ENCODE measurements around the gene DOCK2. TPM values are rescaled to one million over a fixed set of nuclear protein-coding genes. Genes with fewer than 3 reads are reported as not detected.

Gene DOCK2
- total and polyA plus RNA-seq, 2 donors = 34.6 to 99.4 TPM

- H3K27ac ChIP-seq (ENCODE audit: low read depth in 1 of 2, low read length in 1 of 2) = no peak overlapping the region
- WGBS = 99% methylated on average over 1 of the region's 1 CpG
Observed at GRCh38 chr5:169922474-169922873, 285.4 kb downstream of the DOCK2 start.

GRCh38 chr5:169923988-169924387, 286.9 kb downstream of the DOCK2 start:
- Histone ChIP-seq H3K4me3 (ENCODE audit: low read length in 2 of 2) (no peak overlapping the region), H3K9me3 (ENCODE audit: control insufficient read depth in 2 of 2, insufficient read depth in 1 of 2, low read length in 1 of 2) (no peaks in the 10 kb centered on the region), H3K27me3 (ENCODE audit: control insufficient read depth in 2 of 2, insufficient read depth in 1 of 2, low read length in 1 of 2) (no peaks in the 10 kb centered on the region), H3K4me1 (ENCODE audit: control insufficient read depth in 2 of 2, insufficient read depth in 2 of 2, low read length in 2 of 2) (no peaks in the 10 kb centered on the region), H3K27ac (ENCODE audit: low read depth in 1 of 2, low read length in 1 of 2) (no peak overlapping the region), H3K36me3 (ENCODE audit: control insufficient read depth in 2 of 2, insufficient read depth in 2 of 2, low read length in 1 of 2) (peaks cover 4 to 5% of the 10 kb centered on the region in 2 donors)
- no peak for DNase-seq (ENCODE audit: low read depth in 6 of 9, low spot score in 9 of 9)
- WGBS = 91% methylated on average over 1 of the region's 1 CpG

More at GRCh38 chr5:169922474-169922873, 285.4 kb downstream of the DOCK2 start:
- Histone ChIP-seq H3K4me1 (ENCODE audit: control insufficient read depth in 2 of 2, insufficient read depth in 2 of 2, low read length in 2 of 2) (no peaks in the 10 kb centered on the region), H3K27me3 (ENCODE audit: control insufficient read depth in 2 of 2, insufficient read depth in 1 of 2, low read length in 1 of 2) (no peaks in the 10 kb centered on the region), H3K4me3 (ENCODE audit: low read length in 2 of 2) (no peak overlapping the region), H3K36me3 (ENCODE audit: control insufficient read depth in 2 of 2, insufficient read depth in 2 of 2, low read length in 1 of 2) (peaks cover 0 to 5% of the 10 kb centered on the region in 2 donors), H3K9me3 (ENCODE audit: control insufficient read depth in 2 of 2, insufficient read depth in 1 of 2, low read length in 1 of 2) (no peaks in the 10 kb centered on the region)
- no peak for DNase-seq (ENCODE audit: low read depth in 6 of 9, low spot score in 9 of 9)

DNA sequence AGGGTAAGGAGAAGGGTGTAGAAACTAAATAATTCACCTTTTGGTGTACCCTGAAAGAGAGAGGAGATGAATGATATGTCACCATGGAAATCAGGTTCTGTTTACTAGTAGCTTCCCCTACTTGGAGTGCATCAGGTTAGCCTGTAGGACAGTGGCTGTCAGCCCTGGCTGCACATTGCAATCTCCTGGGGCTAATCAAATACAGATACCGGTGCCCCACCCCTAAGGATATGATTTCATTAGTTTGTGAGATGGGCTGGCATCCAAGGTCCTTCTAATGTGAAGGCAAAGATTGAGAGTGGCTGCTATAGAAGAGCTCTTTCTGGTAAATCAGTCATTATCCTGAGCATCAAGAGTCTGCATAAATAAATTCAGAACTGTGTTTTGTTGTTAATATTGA, 296.1 kb downstream of the DOCK2 start:
- H3K36me3 ChIP-seq (ENCODE audit: control insufficient read depth in 2 of 2, insufficient read depth in 2 of 2, low read length in 1 of 2) = peaks cover 9 to 19% of the 10 kb centered on the region in 2 donors
- no peak overlapping the region for H3K4me3 ChIP-seq (ENCODE audit: low read length in 2 of 2)
- H3K27ac ChIP-seq (ENCODE audit: low read depth in 1 of 2, low read length in 1 of 2) = no peak overlapping the region
- DNase-seq (ENCODE audit: low read depth in 6 of 9, low spot score in 9 of 9) = no peak
- 91% methylated on average over 1 of the region's 1 CpG for WGBS
- H3K4me1 ChIP-seq (ENCODE audit: control insufficient read depth in 2 of 2, insufficient read depth in 2 of 2, low read length in 2 of 2) = peaks cover 0 to 6% of the 10 kb centered on the region in 2 donors
- H3K27me3 ChIP-seq (ENCODE audit: control insufficient read depth in 2 of 2, insufficient read depth in 1 of 2, low read length in 1 of 2) = no peaks in the 10 kb centered on the region
- H3K9me3 ChIP-seq (ENCODE audit: control insufficient read depth in 2 of 2, insufficient read depth in 1 of 2, low read length in 1 of 2) = no peaks in the 10 kb centered on the region

- no peaks in the 10 kb centered on the region for H3K9me3 ChIP-seq (ENCODE audit: control insufficient read depth in 2 of 2, insufficient read depth in 1 of 2, low read length in 1 of 2)
- no peak overlapping the region for H3K27ac ChIP-seq (ENCODE audit: low read depth in 1 of 2, low read length in 1 of 2)
- H3K4me1 ChIP-seq (ENCODE audit: control insufficient read depth in 2 of 2, insufficient read depth in 2 of 2, low read length in 2 of 2) = peaks cover 0 to 6% of the 10 kb centered on the region in 2 donors
- WGBS = 93% methylated on average over 7 of the region's 7 CpGs
- H3K36me3 ChIP-seq (ENCODE audit: control insufficient read depth in 2 of 2, insufficient read depth in 2 of 2, low read length in 1 of 2) = peaks cover 9 to 16% of the 10 kb centered on the region in 2 donors
- H3K27me3 ChIP-seq (ENCODE audit: control insufficient read depth in 2 of 2, insufficient read depth in 1 of 2, low read length in 1 of 2) = no peaks in the 10 kb centered on the region
- no peak overlapping the region for H3K4me3 ChIP-seq (ENCODE audit: low read length in 2 of 2)
- no peak for DNase-seq (ENCODE audit: low read depth in 6 of 9, low spot score in 9 of 9)
Observed at GRCh38 chr5:169933616-169934015, 296.5 kb downstream of the DOCK2 start.

GRCh38 chr5:169934990-169935389, 297.9 kb downstream of the DOCK2 start:
- H3K27ac ChIP-seq (ENCODE audit: low read depth in 1 of 2, low read length in 1 of 2) = no peak overlapping the region
- DNase-seq (ENCODE audit: low read depth in 6 of 9, low spot score in 9 of 9) = no peak
- H3K27me3 ChIP-seq (ENCODE audit: control insufficient read depth in 2 of 2, insufficient read depth in 1 of 2, low read length in 1 of 2) = no peaks in the 10 kb centered on the region
- 81% methylated on average over 7 of the region's 7 CpGs for WGBS
- no peak overlapping the region for H3K4me3 ChIP-seq (ENCODE audit: low read length in 2 of 2)
- H3K4me1 ChIP-seq (ENCODE audit: control insufficient read depth in 2 of 2, insufficient read depth in 2 of 2, low read length in 2 of 2) = peaks cover 0 to 6% of the 10 kb centered on the region in 2 donors
- H3K36me3 ChIP-seq (ENCODE audit: control insufficient read depth in 2 of 2, insufficient read depth in 2 of 2, low read length in 1 of 2) = peaks cover 9 to 16% of the 10 kb centered on the region in 2 donors
- no peaks in the 10 kb centered on the region for H3K9me3 ChIP-seq (ENCODE audit: control insufficient read depth in 2 of 2, insufficient read depth in 1 of 2, low read length in 1 of 2)

DNA sequence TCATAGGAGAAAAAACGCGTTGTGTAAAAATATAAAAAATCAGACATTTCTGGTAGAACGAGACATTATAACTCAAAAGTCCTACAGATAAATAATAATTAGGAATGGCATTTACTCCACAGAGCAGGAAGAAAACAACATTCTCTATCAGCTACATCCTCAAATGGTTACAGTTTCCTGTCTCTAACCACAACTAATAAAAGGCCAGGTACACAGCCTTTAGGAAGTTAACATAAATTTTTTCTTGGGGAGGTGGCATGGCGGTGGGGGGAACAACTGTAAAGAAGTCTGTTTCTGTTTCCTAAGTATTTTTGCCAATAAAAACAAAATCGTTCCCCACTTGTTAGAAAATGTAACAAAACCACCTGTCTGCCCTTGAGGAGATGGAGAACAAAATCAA, 298.7 kb downstream of the DOCK2 start:
- no peaks in the 10 kb centered on the region for H3K27me3 ChIP-seq (ENCODE audit: control insufficient read depth in 2 of 2, insufficient read depth in 1 of 2, low read length in 1 of 2)
- H3K4me1 ChIP-seq (ENCODE audit: control insufficient read depth in 2 of 2, insufficient read depth in 2 of 2, low read length in 2 of 2) = peaks cover 0 to 6% of the 10 kb centered on the region in 2 donors
- no peak for DNase-seq (ENCODE audit: low read depth in 6 of 9, low spot score in 9 of 9)
- no peaks in the 10 kb centered on the region for H3K9me3 ChIP-seq (ENCODE audit: control insufficient read depth in 2 of 2, insufficient read depth in 1 of 2, low read length in 1 of 2)
- no peak overlapping the region for H3K27ac ChIP-seq (ENCODE audit: low read depth in 1 of 2, low read length in 1 of 2)
- 27% methylated on average over 5 of the region's 5 CpGs for WGBS
- peaks cover 9 to 16% of the 10 kb centered on the region in 2 donors for H3K36me3 ChIP-seq (ENCODE audit: control insufficient read depth in 2 of 2, insufficient read depth in 2 of 2, low read length in 1 of 2)
- no peak overlapping the region for H3K4me3 ChIP-seq (ENCODE audit: low read length in 2 of 2)

DNA sequence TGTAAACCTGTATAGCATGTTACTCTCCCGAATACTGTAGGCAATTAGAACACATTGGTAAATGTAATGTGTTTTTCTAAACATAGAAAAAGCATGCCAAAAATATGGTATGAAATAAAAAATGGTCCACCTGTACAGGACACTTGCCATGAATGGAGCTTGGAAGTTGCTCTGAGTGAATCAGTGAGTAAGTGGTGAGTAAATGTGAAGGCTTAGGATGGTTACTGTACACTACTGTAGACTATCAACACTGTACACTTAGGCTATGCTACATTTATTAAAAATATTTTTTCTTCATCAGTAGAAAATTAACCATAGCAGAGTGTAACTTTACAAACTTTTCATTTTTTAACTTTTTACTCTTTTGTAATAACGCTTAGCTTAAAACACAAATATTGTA, 301.4 kb downstream of the DOCK2 start:
- Histone ChIP-seq H3K9me3 (ENCODE audit: control insufficient read depth in 2 of 2, insufficient read depth in 1 of 2, low read length in 1 of 2) (no peaks in the 10 kb centered on the region), H3K4me1 (ENCODE audit: control insufficient read depth in 2 of 2, insufficient read depth in 2 of 2, low read length in 2 of 2) (peaks cover 0 to 6% of the 10 kb centered on the region in 2 donors), H3K4me3 (ENCODE audit: low read length in 2 of 2) (no peak overlapping the region), H3K27ac (ENCODE audit: low read depth in 1 of 2, low read length in 1 of 2) (no peak overlapping the region), H3K27me3 (ENCODE audit: control insufficient read depth in 2 of 2, insufficient read depth in 1 of 2, low read length in 1 of 2) (no peaks in the 10 kb centered on the region), H3K36me3 (ENCODE audit: control insufficient read depth in 2 of 2, insufficient read depth in 2 of 2, low read length in 1 of 2) (peaks cover 6 to 15% of the 10 kb centered on the region in 2 donors)
- DNase-seq (ENCODE audit: low read depth in 6 of 9, low spot score in 9 of 9) = no peak
- 99% methylated on average over 2 of the region's 2 CpGs for WGBS

DNA sequence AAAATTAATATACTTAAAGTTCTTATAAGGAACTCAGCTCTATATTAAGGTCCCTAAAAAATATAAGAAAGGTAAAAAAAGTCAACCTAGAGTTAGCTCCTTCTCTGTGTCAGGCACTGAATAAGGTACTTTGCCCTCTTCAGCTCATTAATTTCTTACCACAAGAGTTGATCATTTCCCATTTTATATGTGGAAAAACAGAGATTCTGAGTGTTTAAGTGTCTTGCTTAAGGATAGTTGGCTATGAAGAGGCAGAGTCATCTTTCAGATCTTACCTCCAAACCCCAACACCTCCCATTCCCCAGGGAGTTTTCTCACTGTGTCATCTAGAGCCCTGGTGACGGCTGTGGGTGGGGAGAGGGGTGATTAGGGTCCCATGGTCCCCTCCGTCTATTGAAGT, 302.7 kb downstream of the DOCK2 start:
- Histone ChIP-seq H3K4me1 (ENCODE audit: control insufficient read depth in 2 of 2, insufficient read depth in 2 of 2, low read length in 2 of 2) (peaks cover 0 to 6% of the 10 kb centered on the region in 2 donors), H3K36me3 (ENCODE audit: control insufficient read depth in 2 of 2, insufficient read depth in 2 of 2, low read length in 1 of 2) (peaks cover 0 to 5% of the 10 kb centered on the region in 2 donors), H3K9me3 (ENCODE audit: control insufficient read depth in 2 of 2, insufficient read depth in 1 of 2, low read length in 1 of 2) (no peaks in the 10 kb centered on the region), H3K4me3 (ENCODE audit: low read length in 2 of 2) (no peak overlapping the region), H3K27ac (ENCODE audit: low read depth in 1 of 2, low read length in 1 of 2) (no peak overlapping the region), H3K27me3 (ENCODE audit: control insufficient read depth in 2 of 2, insufficient read depth in 1 of 2, low read length in 1 of 2) (no peaks in the 10 kb centered on the region)
- 99% methylated on average over 2 of the region's 2 CpGs for WGBS
- DNase-seq (ENCODE audit: low read depth in 6 of 9, low spot score in 9 of 9) = no peak

DNA sequence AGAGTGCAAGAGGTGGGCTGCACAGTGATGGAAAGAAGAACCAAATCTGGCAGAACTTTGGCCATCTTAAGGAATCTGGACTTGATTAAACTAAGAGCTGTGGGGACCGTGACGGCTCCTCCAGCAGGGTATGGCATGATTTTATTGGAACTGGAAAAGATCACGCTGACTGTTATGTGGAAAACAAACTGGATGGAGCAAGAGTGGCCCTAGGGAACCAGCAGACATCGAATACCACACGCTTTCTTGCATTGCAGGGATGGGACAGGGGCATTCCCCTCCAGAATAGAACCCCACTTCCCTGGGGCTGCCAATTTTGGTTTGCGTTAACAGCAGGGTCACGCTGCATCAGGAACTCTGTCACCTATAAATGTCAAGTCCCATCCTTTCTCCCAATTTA, 304.5 kb downstream of the DOCK2 start:
- Histone ChIP-seq H3K4me3 (ENCODE audit: low read length in 2 of 2) (no peak overlapping the region), H3K9me3 (ENCODE audit: control insufficient read depth in 2 of 2, insufficient read depth in 1 of 2, low read length in 1 of 2) (no peaks in the 10 kb centered on the region), H3K27me3 (ENCODE audit: control insufficient read depth in 2 of 2, insufficient read depth in 1 of 2, low read length in 1 of 2) (no peaks in the 10 kb centered on the region), H3K27ac (ENCODE audit: low read depth in 1 of 2, low read length in 1 of 2) (no peak overlapping the region), H3K36me3 (ENCODE audit: control insufficient read depth in 2 of 2, insufficient read depth in 2 of 2, low read length in 1 of 2) (no peaks in the 10 kb centered on the region), H3K4me1 (ENCODE audit: control insufficient read depth in 2 of 2, insufficient read depth in 2 of 2, low read length in 2 of 2) (no peaks in the 10 kb centered on the region)
- no peak for DNase-seq (ENCODE audit: low read depth in 6 of 9, low spot score in 9 of 9)
- 95% methylated on average over 7 of the region's 7 CpGs for WGBS

- Histone ChIP-seq H3K4me3 (ENCODE audit: low read length in 2 of 2) (no peak overlapping the region), H3K27me3 (ENCODE audit: control insufficient read depth in 2 of 2, insufficient read depth in 1 of 2, low read length in 1 of 2) (no peaks in the 10 kb centered on the region), H3K9me3 (ENCODE audit: control insufficient read depth in 2 of 2, insufficient read depth in 1 of 2, low read length in 1 of 2) (no peaks in the 10 kb centered on the region), H3K36me3 (ENCODE audit: control insufficient read depth in 2 of 2, insufficient read depth in 2 of 2, low read length in 1 of 2) (no peaks in the 10 kb centered on the region), H3K4me1 (ENCODE audit: control insufficient read depth in 2 of 2, insufficient read depth in 2 of 2, low read length in 2 of 2) (no peaks in the 10 kb centered on the region), H3K27ac (ENCODE audit: low read depth in 1 of 2, low read length in 1 of 2) (no peak overlapping the region)
- 98% methylated on average over 1 of the region's 1 CpG for WGBS
- DNase-seq (ENCODE audit: low read depth in 6 of 9, low spot score in 9 of 9) = no peak
Observed at GRCh38 chr5:169942181-169942580, 305.1 kb downstream of the DOCK2 start.

Measured in thymus (tissue), 11 donors.